NCI-H2081 treated with DMSO at 0.1 percent for 48 hours (cell line): ENCODE measurements around the gene ACSS3.

Experiments used
- DNase-seq: peaks from one replicate; lab custom pipeline; 2025; lab: John Stamatoyannopoulos, UW

Gene ACSS3

DNA sequence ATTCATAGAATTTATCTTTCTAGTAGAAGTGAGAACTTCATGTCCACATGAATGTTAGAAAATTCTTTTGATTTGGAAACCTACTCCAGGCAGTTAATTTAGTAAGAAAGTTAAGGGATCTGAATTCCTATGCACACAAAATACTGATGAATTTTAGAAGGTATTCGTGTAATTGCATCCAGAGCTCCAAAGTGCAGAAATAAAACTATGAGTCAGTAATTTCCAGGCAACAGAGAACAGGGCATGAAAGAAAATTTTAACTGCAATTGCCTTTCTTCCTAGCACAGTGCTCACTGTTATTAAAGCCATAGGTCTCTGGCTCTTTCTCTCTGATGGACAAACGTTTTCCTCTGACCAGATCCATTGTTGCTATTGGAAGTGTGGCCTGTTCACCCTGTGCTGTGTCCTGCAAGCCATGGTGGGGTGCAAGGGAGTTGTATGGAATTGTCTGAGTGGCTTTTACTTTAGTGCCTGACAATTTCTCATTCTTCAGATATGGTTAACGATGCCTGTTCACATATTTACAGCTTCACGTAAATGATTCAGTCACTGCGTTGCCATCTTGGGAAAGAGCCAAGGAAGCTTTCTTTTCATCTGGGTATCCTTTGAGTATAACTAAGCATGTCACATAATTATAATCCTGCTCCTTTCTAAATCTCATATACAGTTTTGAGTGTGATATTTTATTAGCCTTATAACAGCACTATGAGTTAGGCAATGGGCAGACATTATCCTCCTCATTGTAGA, 145.1 kb downstream of the ACSS3 start:
- no peak for DNase-seq

DNA sequence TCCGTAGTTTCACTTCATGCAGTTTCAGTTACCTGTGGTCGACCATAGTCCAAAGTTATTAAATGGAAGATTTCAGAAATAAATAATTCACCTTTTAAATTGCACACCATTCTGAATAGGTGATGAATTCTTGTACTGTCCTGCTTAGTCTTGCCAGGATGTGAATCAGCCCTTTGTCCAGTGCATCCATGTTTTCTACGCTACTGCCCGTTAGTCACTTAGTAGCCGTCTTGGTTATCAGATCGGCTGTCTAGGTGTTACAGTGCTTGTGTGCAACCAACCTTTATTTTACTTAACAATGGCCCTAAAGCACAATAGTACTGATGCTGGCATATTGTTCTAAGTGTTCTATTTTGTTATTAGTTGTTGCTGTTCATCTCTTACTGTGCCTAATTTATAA, 146.7 kb downstream of the ACSS3 start:
- DNase-seq = no peak

DNA sequence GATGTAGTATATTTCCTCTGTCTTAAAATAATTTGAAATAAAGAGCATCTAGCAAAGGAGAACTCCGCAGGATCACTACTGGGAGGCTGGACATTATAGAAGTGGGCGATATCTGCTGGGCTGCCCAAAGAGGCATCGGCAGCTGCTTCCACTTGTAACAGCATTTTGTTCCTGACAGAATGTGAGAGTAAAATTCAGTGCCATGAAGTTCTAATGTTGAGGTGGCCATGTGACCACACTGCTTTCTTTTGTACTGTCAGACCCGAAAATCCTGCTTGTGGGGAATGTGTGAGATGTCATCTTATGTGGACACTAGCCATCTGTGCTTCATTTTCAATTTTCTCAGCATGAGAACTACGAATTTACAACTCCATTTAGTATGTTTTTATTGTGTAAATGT, 151.9 kb downstream of the ACSS3 start:
- no peak for DNase-seq

DNA sequence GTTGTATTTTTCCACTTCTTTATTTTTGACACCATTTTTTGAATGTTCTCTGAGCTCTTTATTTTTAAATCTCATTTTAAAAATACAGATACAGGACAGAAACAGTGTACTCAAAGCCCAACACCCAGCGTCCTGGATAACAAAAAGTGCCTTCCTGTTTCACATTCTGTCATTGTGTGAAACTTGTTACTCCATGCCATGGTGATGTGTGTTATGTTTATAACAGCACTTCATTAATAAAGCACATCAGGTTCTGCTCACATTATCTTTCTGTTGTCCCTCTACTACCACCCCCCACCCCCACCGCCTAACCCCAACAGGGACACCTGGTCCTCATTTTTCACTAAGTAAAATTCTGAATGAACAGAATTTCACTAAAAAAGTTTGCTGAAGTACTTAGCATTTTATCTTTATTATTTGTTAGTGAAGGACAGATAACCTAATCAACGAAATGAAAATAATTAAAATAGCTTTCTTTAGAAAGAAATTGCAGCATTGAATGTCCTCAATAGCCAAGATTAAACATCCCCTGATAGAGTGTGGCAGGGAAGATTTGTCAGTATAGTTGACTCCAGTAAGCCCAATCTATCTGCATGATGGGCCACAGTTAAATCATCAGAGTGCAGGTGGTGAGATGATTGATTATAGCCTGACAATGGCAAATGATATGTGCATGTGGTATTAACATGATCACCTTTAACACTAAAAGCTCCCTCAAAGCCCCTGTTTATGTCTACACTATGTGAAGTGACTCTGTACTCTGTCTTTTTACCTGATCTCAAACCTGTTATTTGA, 153.9 kb downstream of the ACSS3 start:
- peak; percentile 34 for DNase-seq

DNA sequence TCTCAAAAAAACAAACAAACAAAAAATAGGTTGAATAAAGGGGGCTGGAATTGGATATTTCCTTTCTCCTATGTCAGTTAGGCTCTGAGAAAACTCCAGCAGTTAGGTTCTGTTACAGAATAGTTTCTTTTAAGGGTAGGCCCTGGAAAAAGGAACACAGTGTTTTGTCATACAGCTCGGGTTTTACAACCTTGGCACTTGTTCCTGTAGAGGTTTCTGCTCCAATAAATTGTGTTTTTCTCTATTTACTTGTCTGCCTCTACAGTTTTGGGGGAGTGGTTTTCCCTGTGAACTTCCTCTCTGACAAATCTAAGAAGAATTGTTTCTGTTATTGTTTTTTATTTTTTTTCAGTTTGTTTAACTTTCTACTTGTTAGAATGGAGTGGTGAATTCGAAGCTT, 167.6 kb downstream of the ACSS3 start:
- no peak for DNase-seq

DNA sequence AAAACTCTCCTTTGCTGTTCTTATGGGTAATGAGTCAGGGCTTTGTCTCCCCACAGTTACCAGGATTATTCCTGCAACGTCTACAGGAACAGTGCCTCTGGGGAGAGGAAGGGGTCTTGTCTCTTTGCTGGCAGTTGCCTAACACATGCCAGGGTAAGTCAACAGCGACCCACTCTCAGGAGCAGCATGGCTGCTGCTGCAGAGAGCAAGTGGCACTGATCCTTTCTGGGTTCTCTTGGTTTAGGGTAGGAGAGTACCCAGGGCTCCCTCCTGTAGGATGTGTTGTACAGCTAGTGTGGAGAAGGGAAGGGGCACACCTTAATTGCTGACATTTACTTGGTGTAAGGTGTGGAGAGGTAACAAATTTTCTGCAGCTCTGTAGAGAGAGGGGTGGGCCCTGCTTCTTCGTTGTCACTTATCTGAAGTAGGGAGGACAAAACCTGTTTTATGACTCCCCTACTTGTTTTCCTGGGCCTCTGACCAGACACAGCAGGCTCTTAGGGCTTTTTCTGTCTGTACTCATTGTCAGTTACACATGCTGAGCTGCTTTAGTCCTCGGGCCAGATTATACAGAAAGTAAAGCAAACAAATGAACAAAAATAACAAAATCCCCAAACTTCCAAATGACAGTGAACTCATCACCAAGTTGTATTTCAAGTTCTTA, 168.2 kb downstream of the ACSS3 start:
- DNase-seq = peak; percentile 36

DNA sequence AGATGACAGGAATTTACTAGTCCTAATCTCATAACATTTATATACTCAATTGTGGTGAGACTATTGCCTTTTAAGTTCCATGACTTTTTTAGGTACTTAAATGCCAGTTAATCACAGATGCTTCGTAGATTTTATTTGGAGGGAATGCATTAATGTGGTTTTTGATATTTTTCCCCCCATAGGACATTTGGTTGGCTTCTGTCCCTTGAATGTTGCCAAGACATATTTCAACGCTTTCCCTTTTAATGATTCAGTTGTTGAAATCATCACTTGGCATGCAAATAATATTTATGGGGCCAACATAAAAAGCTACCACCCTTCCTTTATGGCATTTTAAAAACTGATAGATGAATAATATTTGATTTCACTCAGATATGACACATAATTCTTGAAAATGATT, 172.1 kb downstream of the ACSS3 start:
- DNase-seq = no peak

DNA sequence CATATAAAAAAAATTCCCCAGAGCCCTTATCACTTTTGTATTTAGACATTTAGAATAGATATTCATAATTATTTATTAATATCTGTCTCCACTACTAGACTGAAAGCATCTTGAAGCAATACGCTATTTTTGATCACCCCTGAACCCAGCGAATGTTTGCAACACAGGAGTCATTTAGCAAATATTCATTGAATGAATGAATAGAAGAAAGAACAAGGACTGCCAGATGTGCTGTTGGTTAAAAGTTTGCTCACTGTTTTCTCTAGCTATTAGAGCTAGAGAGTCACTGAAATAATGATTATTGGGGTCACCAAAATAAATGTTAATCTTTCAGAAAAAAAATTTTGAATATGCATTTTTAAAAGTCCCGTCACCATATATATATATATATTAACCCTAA, 174.3 kb downstream of the ACSS3 start:
- DNase-seq = no peak

DNA sequence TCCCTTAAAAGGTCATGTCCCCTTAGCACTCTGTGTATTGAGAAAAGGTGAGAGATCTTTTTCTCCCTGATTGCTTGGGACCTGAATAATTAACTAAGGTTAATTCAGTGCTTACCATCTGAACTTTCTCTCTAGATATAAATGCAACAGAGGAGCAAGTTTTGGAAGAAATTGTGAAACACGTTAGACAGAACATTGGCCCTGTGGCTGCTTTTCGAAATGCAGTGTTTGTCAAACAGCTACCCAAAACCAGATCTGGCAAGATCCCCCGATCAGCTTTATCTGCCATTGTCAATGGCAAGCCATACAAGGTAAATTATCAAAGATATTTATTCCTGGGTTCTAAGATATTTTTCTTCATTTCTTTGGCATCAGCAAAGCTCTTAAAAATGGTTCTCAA, 175.5 kb downstream of the ACSS3 start:
- DNase-seq = no peak

DNA sequence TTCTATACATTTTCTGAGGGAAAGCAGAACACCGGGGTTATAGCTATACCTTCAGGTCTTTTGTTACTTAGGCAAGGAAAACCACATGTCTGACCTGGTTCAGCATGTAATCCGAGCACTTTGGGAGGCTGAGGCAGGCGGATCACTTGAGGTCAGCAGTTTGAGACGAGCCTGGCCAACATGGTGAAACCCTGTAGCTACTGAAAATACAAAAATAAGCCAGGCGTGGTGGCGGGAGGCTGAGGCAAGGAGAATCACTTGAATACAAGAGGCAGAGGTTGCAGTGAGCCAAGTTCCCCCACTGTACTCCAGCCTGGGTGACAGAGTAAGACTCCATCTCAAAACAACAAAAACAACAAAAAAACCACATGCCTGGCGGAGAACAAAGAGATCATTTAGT, 177.6 kb downstream of the ACSS3 start:
- DNase-seq = no peak

DNA sequence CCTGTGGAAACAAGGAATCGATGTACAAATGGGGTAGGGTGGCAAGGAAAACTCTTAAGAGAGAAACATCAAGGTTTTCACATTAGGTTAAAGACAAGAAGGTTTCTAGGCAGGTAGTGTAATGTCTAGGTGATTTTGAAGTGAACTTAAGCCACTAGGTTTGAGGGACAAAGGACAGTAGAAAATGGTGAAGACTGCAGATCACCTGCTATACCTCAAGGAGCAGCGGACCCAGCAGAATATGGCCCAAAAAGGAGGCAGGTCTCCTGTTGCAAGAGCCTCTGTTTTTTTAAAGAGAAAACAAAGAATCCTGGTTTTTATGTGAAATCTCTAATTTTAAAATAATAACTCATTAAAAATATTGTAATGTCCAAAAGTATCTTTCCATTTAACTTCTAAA, 178.1 kb downstream of the ACSS3 start:
- DNase-seq = no peak

DNA sequence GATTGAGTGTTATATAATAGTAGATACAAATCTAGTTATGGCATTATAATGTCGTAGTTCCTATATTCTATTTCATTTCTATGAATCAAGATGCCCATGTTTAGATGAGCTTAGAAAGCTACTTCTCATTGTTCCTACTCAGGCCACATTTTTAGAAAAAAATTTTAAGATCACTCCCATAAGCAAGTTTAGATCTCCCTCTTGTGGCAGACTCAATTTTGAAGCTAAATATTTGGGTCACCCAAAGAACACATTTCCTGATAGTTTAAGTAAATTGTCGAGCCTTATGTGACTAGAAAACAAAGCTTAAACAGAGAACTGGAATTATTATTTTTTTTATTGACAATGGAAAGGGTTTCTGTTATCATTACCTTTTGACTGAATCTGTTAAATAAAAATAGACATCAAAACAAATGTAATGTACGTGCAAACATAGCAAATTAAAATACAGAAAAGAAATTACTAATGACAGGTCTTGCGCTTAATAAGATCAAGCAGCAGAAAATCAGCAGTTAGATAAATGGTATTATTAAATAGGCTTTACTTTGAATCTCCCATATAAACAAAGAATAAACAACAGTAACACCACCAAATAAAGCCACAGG, 180.2 kb downstream of the ACSS3 start:
- DNase-seq = peak; percentile 79

DNA sequence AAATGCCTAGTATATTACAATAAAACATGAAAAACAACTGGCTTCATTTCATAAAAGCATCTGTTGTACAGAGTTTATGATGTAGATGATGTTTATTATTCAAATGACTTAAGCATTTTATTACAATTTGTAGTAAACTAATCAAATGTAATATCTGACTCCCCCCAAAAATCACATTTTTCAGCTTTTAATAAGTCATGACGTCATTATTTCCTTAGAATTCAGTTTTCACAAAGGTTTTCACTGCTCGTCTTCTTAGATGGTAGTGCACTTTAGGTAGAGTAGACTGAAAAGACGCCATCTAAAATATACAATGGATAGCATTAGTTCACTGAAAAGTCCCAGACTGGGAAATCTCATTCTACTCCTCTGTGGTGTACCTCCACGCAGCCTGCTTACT, 181.5 kb downstream of the ACSS3 start:
- DNase-seq = no peak

DNA sequence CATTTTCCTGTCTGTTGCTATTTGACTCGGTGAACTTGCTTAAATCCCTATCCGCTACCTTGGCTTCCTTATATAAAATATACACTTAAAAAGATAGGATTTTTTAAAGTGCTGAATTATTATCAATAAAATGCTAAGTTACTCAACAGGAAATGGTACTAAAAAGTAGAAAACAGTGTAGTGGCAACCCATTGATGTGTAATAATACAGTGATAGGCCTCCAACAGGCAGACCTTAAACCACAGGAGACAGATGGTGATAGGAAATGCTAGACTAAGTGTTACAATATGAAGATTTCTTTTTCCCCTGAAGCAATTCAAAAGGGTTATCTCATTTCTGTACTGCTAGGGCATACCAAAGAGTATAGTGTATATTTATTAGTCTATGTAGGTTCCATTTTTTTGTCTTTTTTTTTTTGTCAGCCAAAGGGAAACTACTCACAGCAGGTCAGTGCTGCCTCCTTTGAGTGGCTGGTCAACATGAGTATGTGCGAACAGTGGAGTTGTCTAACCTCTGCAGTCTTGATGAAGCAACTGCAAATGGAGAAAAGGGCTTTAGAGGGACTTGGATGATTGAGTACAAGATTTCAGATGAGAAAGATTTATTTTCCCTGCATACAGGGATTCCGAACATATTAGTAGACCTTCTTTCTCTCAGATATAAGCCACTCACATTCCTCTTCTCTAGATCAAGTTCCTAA, 183.8 kb downstream of the ACSS3 start:
- DNase-seq = no peak

DNA sequence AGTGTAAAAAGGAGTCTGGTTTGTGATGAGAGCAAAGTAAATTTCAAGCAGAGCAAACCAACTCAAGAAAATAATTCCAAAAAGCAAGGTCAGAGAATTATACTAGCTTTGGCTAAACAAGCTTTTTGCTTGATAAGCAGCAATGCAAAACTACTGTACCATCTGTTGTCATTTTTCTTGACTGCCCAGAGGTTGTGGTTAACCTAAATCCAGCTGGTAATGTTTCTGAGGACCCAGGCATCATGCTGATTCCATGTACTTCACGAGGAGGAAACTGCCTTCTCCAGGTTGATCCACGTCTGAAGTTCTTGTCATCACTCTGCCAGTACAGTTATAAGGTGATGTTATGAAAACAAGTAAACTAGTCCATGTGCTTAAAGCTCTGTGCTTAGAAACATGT, 185.2 kb downstream of the ACSS3 start:
- no peak for DNase-seq

DNA sequence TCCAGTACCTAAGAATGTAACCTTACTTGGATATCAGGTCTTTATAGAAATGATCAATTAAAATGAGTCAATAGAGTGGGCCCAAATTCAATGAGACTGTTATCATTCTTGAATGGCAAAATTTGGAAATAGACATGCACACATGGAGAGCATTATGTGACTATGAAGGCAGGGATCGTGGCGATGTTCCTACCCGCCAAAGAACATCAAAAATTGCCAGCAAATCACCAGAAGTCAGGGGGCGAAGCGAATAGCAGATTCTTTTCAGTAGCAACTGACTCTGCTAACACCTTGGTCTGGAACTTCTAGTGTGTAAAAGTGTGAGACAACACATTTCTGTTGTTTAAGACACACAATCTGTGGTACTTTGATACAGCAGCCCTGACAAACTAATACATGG, 192.5 kb downstream of the ACSS3 start:
- DNase-seq = no peak

DNA sequence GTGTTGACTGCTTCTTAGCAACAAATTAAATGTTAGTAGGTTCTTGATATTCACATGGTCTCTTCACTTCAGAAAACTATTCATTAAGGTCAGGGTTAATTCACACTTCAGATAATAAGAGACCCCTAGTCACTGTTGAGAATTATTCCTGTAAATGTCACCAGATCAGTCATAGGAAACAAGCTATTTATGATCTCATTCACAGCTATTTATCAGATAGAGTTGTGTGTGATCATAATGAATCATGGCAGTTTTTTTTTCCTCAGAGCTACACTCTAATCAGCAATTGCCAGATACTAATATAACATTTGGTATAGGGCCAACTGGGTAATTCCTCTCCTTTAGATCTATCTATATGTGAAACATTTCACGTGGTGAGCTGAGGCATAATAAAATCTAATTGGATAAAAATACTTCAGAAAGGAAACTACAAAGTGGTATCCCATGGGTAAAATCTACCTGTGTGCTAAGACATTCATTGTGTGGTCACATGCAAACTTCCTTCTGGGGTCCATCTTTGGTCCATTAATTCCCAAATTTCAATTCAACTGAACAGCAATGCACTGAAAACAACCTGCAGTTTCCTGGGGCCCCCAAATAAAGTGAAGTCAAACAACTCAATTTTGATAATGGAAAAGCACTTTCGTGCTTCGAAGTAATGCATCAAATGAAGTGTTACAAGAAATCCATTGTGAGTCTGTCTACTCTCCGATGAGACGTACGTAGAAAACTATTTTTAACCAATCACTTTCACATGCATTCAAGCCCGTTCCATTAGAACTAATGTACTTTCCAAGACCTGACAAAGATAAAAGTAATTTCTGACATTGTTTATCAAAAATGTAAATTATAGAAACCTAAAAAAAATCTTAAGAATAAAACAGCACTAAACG, 197.0 kb downstream of the ACSS3 start:
- no peak for DNase-seq

DNA sequence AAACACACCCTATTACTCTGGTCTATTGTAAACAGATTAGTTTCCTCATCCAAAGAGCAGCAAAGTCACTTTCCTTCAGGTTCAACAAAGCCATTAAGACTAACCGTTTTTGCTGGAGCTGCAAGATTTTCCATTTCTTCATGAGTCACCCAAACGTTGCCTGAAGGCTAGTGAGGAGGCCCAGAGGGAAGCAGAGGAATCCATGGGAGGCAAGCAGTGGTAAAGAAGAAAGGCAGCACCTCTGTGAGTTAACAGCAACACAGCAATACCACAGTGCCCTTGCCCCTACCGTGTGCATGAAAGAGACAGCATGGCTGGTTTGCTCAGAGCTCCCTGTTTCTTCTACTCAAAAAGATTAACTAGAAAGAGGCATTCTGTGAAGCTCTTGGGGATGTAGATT, 206.3 kb downstream of the ACSS3 start:
- no peak for DNase-seq

DNA sequence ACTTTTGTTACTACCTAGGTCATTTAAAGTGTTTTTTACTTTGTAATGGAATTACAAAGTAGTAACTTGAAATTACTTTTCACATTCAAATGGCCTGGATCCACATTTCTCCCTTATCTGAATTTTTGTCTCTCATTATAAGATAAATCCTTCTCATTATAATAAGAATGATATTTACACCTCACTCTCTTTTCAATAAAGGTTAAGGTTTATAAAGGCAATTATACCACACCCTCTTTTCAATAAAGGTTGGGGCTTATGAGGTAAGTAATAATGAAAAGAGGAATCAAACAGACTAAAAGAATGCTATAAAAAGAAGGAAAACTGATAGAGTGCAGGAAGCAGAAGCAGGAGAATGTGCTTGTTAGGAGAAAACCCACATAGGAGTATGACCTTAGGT, 210.8 kb downstream of the ACSS3 start:
- no peak for DNase-seq

DNA sequence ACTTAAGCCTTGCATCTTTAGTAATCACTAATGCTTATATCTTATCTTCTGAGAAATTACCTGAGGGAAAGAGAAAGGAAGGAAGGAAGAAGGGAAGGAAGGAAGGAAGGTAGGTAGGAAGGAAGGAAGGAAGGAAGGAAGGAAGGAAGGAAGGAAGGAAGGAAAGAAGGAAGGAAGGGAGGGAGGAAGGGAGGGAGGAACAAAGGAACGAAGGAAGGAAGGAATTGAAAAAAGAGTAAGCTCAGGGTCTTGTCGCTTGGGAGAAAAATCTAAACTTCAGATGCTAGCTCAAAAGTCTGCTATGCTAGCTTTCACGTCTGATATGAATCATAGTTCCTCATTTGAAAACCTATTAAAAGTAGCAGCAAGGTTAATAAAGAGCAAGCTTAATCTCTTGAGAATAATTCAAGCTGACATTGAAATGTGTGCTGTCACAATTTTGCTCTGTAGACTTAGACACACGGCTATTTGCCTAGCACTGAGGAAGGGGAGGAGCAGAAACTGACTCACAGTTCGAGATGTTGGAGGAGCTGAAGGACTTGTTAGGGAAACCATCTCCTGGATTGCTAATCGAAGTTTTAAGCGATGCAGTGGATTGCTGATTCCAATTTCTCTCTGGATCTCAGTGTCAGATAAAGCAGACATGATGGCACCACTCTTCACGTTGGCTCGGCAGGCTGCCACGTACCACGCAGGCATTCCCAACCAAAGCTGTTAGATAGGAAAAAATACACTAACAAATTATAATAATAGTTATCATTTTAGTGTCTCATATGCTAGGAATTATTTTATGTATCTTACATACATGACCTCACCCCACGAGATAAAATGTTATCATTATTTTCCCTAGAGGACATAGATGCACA, 216.7 kb downstream of the ACSS3 start:
- no peak for DNase-seq
